NOMO-1 (cell line): ENCODE measurements around the gene ANKRD11.
A peak's percentile ranks its signal among the peaks of the same experiment; 100 is the strongest.

ENCODE experiments used
- DNase-seq, 2 experiments: peaks; one replicate each; lab custom pipeline; 2025; ENCODE audit not compliant: unreplicated experiment in 2 of 2; lab: John Stamatoyannopoulos, UW

ANKRD11 gene

DNA sequence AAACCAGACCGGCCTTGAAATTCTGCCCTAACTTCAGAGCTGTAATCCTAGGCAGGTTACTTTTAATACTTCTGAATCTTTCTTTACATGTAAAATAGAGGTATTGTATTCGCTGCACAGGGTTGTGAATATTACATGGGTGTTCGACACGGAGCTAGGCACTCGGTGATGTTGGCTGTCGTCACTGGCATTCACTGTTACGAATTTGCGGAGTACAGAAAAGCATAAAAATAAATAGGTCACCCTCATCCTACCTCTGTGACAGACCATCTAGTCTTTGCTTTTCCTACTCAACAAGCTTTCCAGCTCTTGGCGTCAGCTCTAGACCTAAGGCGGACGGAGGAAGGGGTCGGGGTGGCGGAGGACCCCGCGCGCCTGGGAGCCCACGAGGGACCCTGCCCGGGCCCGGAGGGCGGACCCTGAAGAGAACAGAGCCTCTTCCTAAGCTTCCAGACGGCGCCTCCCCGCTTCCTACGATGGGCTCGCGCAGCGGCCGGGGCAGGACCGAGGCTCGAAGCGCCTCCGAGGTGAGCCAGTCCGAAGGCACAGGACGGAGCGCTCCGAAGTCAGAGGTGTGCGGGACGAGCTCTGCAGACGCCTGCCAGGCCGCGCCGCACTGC is 17.0 kb upstream of the ANKRD11 start:
- no peak for DNase-seq

DNA sequence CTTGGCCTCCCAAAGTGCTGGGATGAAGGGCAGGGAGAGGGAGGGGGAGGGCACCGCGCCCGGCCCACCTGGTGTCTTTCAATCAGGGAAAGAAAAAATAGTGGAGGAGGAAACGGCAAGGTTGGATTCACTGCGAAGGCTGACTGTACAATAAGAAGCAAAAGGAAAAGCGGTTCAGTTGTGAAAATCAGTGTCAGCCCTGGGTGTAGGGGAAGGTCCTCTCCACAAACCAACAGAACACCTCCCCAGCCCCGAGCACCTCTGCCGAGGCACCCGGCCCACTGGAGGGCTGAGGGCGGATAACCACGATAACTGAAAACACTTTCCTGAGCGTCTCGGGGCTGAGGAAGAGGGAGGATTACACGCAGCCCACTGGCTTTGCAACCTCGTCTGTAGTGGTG is 16.4 kb upstream of the ANKRD11 start:
- DNase-seq = peak in 1 of 2 experiments; percentile 10

DNA sequence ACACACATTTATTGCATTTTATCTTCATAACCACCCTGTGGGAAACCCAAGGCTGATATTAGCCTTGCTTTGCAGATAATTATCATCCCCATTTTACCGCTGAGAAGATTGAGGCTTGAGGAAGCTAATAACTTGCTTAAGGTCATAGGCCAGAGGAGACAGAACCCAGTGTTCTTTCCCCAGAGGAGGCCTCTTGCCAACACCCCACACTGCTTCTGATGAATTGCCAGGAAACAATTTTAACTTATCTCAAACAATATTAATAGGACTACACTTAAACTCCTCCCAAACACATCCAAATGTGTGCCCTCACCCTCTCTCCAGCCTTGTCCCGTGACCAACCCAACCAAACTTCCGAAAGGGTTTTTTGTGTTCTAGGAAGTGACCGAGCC is 15.7 kb upstream of the ANKRD11 start:
- peak in 1 of 2 experiments; percentile 3 for DNase-seq

DNA sequence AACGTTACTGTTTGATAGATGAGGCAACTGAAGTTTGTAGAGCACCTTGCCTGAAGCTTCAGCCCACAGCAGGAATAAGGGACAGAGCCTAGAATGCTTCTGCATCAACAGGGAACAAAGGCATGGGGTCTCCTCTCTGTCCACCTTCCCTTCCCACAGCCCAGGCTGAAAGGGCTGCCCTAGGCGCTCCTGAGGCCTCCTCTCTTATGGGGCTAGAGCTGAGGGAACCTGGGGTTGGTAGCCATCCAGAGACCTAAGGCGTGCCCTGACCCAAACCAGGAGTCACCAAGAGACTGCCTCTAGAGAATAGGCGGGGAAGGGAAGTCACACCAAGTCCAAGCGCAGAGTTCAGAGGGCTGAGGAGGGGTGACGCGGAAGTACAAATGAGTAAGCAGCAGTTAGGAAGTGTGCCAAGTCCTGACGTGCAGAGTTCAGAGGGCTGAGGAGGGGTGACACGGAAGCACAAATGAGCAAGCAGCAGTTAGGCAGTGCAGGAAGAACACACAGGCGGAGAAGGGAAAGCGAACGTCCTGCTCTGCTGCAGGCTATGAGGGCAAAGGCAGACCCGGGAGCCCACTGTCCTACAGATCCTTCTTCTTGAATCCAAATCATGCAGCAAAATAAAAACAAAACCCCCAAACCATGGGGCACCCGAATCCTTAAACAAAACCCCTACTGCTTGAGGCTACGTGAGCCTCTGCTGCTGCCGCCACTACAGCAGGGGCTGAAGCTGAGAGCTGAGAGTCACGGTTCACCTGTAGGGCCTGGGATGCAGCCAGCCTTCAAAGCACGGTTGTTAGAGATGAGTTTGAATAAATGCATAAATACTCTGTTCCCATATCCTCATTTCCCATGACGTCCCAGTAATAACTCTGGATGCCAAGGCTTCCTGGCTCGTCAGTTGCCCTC is 15.1 kb upstream of the ANKRD11 start:
- peak; percentile 97 to 99 for DNase-seq

DNA sequence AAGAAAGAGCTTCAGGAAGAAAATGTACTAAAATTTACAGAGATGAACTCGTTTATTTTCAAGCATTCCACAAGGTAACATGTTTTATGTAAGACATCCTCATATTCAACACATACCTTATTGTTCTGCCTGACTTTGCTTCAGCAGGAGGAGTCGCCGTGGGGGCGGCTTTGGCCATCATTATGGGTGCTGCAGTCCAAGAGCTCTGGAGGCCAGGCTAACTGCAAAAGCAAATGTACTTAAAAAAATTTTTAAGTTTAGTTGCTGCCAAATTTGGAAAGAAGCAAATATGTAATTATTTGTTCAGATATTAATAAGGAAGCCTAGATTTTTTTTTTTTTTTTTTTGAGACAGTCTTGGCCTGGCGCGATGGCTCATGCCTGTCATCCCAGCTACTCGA is 13.7 kb upstream of the ANKRD11 start:
- DNase-seq = no peak

DNA sequence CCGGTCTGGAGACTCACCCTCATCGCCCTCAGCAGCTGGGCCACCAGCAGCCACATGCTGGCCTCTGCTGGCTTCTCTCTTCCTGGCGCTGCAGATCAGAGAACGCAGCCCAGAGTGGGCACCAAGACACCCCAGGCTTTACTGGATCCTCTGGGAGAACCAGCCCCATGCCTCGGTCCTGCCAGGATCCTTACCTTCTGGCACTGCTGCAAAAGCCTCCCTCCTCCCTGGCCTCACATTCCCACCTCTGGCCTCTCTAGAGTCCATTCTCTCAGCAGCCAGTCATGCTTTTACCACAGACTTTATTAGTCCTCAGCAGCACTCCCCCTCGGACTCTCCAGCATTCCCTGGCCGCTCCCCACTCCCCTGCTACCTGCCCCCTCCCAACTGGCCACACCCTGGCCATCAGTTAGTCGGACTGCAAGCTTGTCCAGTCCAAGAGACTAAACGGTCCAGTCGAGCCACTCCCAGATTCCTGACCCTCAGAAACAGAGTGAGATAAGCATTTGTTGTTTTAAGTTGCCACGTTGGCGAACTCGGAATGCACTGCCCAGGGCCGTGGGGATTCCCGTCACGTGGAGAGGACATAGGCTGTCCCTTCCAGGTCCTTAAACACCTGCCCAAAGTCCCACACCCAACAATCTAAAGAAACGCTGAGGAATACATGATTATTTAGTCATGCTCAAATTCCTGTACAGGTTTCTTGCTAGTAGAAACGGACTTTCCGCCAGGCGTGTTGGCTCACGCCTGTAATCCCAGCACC is 11.9 kb upstream of the ANKRD11 start:
- no peak for DNase-seq

DNA sequence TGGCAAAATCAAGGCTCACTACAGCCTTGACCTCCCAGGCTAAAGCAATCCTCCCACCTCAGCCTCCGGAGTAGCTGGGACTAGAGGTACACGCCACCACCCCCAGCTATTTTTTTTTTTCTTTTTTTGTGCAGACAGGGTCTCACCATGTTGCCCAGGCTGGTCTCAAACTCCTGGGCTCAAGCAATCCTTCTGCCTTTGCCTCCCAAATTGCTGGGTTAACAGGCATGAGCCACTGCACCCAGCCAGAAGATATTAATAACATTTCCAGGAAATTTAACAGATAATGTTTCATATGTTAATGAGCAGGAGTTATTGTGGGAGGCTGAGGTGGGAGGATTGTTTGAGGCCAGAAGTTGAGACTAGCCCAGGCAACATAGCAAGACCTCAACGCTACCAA is 9.4 kb upstream of the ANKRD11 start:
- DNase-seq = no peak

DNA sequence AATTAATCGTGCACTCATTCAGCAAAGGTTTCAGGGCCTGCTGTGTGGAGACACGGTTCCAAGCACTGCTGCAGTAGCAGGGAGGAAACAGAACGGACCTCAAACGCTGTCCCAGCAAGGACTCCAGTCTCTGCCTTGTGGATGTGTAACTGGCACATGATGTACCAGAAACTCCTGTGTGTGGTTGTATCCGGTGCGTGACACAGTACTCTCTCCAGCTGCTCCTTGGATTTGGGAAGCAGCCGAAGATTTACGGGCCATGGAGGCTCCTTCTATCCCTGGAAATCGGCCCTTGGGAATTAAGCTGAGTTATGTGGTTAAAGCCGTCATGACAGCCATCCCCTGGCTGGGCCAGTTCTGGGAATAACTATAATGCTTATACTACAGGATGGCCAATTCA is 8.5 kb upstream of the ANKRD11 start:
- DNase-seq = no peak

DNA sequence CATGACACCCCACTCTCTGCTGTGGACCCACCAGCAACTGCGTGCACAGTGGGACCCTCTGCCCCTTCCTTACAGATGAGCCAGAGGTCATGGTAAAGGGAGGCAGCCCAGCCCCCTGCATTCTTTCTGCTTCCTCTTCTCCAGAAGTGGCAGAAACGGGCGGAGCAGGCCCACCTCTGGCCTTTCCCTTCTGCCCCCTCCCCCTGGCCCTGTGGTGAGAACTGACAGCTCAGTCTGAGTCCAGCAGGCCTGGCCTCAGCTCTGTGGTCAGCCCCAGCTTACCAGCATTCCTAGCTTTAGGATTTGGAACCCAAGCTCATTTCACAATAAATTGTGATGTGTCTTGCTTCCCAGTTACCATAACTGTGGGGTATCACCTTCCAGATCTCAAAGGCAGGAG is 4.8 kb upstream of the ANKRD11 start:
- no peak for DNase-seq

DNA sequence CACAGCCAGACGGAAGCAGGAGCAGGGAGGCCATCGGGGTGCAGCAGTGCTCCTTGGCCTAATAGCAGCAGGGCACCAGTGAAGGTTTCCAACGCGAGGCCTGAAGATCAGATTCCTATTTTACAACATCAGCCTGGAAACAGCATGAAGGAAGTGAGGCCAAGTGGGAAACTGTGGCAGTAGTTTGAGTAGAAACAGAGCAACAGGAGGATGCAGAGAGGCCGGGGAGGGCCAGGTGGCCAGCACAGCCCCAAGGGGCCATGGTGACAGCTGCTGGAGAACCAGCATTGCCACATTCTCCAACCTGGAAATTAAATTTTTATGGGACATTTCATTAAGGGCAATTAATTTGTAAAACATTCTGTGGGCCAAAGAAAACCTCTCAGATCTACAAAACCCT is 3.4 kb upstream of the ANKRD11 start:
- no peak for DNase-seq

DNA sequence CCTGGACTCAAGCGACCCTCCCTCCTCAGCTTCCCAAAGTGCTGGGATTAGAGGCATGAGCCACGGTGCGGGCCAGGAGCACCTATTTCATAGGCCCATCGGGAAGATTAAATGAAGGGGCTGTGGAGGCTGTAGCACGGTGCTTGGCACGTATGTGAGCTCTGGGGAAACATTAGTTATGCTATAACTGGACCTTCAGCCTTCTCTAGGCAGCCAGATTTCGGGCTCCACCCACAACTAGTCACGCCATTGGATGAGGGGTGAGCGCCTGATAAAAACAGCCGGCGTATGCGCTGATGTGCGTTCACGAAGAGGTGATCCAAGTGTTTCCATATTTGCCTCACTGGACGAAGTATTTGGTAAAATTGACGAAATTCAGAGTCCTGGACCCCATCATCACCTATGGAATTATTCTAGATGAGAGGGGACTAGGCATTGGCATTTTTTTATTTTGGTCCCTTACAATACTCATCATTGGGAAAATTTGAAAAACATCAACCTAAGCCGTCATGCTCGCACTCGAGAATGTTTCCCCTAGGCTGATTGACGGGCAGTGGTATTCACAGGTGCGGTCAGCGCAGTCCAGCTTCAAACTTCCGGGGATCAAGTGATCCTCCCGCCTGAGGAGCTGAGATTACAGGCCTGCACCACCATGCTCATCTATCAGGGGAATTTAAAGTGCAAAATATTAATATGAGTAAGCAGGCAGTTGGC is 1.8 kb upstream of the ANKRD11 start:
- DNase-seq = peak in 1 of 2 experiments; percentile 10

DNA sequence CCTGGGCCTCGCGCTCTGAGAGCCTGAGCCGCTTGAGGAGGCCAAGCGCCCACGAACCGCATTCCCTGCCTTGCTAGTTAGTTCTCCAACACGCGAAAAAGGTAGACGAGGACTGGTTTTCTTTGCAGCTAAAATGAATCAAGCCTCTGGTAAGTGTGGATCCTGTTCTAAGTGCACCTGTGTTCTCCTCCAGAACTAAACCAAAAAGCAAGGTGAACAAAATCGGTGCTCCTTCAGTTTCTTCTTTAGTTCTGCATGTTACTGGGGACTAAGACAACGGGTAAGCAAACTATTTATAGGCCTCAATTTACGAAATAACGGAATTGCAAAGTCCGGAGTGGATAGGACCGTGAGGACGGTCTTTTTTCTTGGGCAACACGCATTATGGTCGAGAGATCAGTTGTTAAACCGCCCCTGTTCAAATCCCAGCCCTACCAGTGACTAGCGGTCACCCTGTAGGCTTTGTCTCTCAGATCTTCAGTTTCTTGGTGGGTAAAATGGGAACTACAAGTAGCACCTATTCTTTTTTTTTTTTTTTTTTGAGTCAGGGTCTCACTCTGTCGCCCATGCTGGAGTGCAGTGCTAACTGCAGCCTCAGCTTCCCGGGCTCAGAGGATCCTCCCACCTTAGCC is 993 bp upstream of the ANKRD11 start:
- DNase-seq = peak; percentile 48 to 79

DNA sequence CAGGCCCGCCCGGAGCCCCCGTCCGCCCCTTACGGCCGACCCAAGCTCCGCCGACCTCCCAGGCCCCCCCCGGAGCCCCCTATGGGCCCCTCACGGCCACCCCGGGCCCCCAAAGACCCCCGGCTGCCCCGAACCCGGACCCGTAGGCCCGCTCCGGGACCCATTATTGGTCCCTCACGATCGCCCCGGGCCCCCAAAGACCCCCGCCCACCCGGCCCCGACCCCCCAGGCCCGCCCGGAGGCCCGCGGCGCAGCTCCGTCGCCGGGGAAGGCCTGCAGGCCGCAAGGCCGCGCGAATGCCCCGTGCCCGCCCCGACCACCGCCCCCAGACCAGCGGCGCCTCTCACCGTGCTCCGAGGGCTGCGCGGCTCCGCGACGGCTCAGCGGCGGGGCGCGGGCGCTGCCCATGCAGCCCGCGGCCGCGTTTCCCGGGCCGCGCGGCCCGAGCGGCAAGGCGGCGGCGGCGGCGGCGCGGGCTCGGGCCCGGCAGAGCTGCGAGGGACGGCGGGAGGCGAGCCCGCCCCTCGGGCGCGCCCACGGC is 393 bp downstream of the ANKRD11 start:
- no peak for DNase-seq

DNA sequence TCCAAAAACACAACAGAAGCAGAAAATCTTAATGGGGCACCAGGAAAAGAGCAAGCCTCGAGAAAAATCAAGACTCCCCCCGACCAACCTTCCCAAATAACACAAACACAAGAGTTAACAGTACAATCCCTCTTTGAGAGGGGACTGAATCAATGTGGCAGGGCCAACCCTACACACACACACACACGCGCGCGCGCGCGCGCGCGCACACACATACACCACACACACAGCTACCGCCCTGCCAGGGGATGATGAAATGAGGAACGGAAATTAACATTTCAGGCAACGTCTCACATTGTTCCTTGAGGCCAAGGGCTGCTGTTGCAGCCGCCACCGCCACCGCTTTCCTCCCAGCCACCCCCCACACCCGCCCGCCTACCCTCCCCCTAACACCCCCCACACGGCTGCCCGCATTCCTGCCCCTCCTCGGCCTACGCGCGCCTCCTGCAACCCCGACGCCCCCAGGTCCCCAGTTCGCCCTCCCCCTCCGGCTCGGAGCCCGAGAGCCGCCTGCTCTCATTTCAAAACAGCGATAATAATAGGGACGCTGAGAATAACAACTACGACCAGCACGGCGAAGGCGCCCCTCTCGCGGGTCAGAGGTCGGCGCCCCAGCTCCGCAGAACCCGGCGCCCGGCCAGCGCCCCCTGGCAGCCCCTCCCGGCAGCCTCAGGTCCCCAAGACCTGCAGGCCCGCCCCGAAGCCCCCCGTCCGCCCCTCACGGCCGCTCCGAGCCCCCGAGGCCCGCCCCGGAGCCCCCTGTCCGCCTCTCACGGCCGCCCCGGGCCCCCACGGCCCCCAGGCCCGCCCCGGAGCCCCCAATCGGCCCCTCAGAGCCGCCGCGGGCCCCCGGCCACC is 1.1 kb downstream of the ANKRD11 start:
- DNase-seq = peak; percentile 91 to 96

DNA sequence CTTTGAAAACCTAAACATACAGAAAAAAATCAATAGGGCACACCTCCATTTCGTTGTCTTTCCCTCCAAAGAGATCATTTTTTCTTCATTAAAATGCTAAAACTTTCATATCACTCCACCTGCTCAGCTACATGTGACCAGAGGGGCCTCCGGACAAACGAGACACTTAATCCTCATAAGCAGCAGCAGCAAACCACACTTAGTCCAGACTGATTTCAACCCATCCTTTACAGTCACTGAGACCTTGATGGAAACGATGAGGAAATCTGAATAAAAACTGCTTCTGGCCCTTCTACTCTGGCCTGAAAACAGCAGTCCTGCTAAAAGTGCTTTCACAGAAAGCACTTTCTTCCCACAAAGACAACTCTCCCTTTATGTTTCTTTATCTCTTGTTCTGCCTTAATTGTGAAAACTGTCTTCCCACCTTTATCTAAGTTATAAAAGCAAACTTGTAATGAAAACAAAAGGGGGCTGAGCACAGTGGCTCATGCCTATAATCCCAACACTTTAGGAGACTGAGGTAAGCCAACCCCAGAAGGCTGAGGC is 4.6 kb downstream of the ANKRD11 start:
- DNase-seq = no peak

DNA sequence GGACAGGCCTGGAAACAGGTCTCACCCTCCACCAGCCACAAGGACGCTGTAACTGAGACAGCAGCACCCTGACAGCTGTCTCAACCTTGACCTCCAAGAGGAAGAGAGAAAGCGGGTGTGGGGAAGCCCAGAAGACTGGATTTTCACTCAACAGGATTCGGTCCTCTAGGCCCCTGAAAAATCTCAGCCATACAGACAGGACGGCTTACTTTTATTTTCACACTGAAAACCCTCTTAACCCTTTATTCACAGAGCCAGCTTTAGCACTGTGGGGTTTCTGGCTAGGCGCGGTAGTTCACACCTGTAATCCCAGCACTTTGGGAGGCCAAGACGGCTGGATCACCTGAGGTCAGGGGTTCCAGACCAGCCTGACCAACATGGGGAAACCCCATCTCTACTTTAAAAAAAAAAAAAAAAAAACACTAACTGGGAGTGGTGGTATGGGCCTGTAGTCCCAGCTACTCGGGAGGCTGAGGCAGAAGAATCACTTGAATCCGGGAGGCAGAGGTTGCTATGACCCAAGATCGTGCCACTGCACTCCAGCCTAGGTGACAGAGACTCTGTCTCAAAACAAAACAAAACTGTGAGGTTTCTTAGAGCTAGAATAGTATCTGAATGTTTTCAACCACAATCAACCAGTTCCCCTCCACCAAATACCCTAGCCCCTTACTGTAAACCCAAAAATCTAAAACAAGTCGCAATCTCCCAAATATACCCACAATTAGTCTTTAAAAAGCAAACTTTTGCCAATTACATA is 5.3 kb downstream of the ANKRD11 start:
- DNase-seq = peak in 1 of 2 experiments; percentile 3

DNA sequence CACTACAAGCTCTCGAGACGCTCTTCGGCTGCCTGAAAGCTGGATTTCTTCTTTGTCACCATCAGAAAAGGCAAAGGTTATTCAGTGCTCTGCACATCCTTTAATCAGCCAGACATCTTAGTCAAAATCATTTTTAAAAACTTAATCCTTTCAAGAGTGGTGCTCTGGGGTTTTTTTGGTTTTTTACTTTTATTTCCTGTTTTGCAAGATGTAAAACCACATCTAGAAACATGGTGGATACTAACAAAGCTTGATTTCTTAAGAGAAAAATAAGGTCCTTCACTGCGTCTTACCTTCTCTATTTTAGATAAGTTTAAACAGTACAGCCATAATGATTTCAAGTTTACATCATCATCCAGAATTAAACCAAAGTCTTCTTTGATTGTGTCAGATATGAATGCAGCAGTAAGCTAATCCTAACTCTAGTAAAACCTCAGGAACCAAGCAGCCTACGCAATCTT is 6.3 kb downstream of the ANKRD11 start:
- DNase-seq = peak; percentile 23 to 61

DNA sequence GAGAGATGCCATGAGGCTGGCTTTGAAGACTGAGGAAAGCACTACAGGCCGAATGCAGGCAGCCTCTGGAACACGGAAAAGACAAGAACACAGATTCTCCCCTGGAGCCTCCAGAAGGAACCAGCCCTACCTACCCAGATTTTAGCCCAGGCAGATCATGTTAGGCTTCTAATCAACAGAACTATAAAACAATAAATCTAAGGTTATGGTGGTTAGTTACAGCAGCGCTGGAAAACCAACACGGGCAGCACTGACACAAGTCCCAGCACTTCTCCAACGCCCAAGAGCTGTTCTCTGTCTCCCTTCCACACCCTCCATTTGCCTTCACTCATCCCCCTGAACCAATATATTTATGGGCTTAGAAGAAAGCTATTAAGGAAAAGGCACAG is 7.5 kb downstream of the ANKRD11 start:
- no peak for DNase-seq
